NCI-H526 treated with DMSO at 0.1 percent for 48 hours (cell line): Measurements from ENCODE around the gene CGB8.
A peak's percentile ranks its signal among the peaks of the same experiment; 100 is the strongest.
"Not testable (repeated sequence)": the region's sequence is repeated elsewhere in the genome, so short reads cannot be mapped to it uniquely, and the experiment has no call there.

ENCODE experiments used
- DNase-seq: peaks from one replicate; lab custom pipeline; 2025; lab: John Stamatoyannopoulos, UW

Gene CGB8

GRCh38 chr19:49049011-49049410 lies at the start of gene CGB8:
Gene CGB8, minus strand, starts transcription at chr19:49049111. Its CDS starts 372 bp downstream, at chr19:49048739.
- DNase-seq = not testable (repeated sequence)

- DNase-seq = peak; percentile 55
These were observed 48.8 kb upstream of the CGB8 start for GRCh38 chr19:49097453-49098288.

- no peak for DNase-seq
These were observed 45.9 kb upstream of the CGB8 start for GRCh38 chr19:49094505-49095482.

GRCh38 chr19:49092686-49093085 lies 43.8 kb upstream of the CGB8 start:
- DNase-seq = no peak

GRCh38 chr19:49091391-49092038 lies 42.6 kb upstream of the CGB8 start:
- DNase-seq = no peak

- DNase-seq = no peak
These were observed 37.4 kb upstream of the CGB8 start for GRCh38 chr19:49086296-49086695.

- no peak for DNase-seq
These were observed 36.9 kb upstream of the CGB8 start for GRCh38 chr19:49085868-49086232.

- peak; percentile 98 for DNase-seq
These were observed 36.3 kb upstream of the CGB8 start, which contains the start of gene SNRNP70 for GRCh38 chr19:49085020-49085867. Gene SNRNP70, plus strand, starts transcription at chr19:49085451. Its CDS starts 964 bp downstream, at chr19:49086415.

GRCh38 chr19:49084206-49085019 lies 35.5 kb upstream of the CGB8 start:
- DNase-seq = no peak

- DNase-seq = no peak
These were observed 32.4 kb upstream of the CGB8 start for GRCh38 chr19:49081273-49081672.

GRCh38 chr19:49080392-49080791 lies 31.5 kb upstream of the CGB8 start:
- DNase-seq = no peak

- not testable (repeated sequence) for DNase-seq
These were observed 26.0 kb upstream of the CGB8 start for GRCh38 chr19:49074869-49075268.

- no peak for DNase-seq
These were observed 24.8 kb upstream of the CGB8 start for GRCh38 chr19:49073514-49074378.

- no peak for DNase-seq
These were observed 23.1 kb upstream of the CGB8 start for GRCh38 chr19:49071860-49072547.

GRCh38 chr19:49070416-49070815 lies 21.5 kb upstream of the CGB8 start:
- no peak for DNase-seq

GRCh38 chr19:49069026-49069425 lies 20.1 kb upstream of the CGB8 start:
- DNase-seq = no peak

GRCh38 chr19:49067554-49067953 lies 18.6 kb upstream of the CGB8 start:
- DNase-seq = no peak

GRCh38 chr19:49065905-49066512 lies 17.1 kb upstream of the CGB8 start:
- DNase-seq = no peak
